K562 (cell line): ENCODE measurements around the gene MMP23B. TPM values are rescaled to one million over a fixed set of nuclear protein-coding genes. Genes with fewer than 3 reads are reported as not detected.

Experiments used
- ETS2 ChIP-seq: IDR thresholded peaks from 2 replicates; pipeline ENCODE4 v1.6.1; 2016; ENCODE audit warnings: borderline replicate concordance, missing genetic modification characterization, mild to moderate bottlenecking, moderate library complexity, missing compliant biosample characterization; ENCODE audit not compliant: poor library complexity, severe bottlenecking
- MBD2 ChIP-seq: sonication (generic); IDR thresholded peaks from 2 replicates; pipeline ENCODE4 v1.6.1; 2016; ENCODE audit warnings: low read depth, borderline replicate concordance
- MCM7 ChIP-seq, 2 experiments: fragments of 450-650 bp; IDR thresholded peaks; 2 replicates each; pipeline ENCODE4 v1.6.1; 2016 to 2018
- PPARD ChIP-seq: fragments of 250-450 bp; sonication (Bioruptor Pico); IDR thresholded peaks from 2 replicates; pipeline ENCODE4 v1.8.0; 2022; ENCODE audit warnings: inconsistent platforms, mild to moderate bottlenecking, moderate library complexity
- SETDB1 ChIP-seq: IDR thresholded peaks from one replicate; pipeline ENCODE4 v1.6.1; 2012; ENCODE audit warnings: low read length, control low read depth, inconsistent platforms
- SMAD2 ChIP-seq: fragments of 150-350 bp; IDR thresholded peaks from 2 replicates; pipeline ENCODE4 v1.6.1; 2014; ENCODE audit warnings: low read depth, mild to moderate bottlenecking, low read length
- TBL1XR1 ChIP-seq, 2 experiments: IDR thresholded peaks; 2 replicates each; pipeline ENCODE4 v1.6.1; 2012; ENCODE audit warnings: improper control_type of control experiment in 2 of 2, low read length in 2 of 2, mild to moderate bottlenecking in 1 of 2
- YY1 ChIP-seq, 3 experiments: IDR thresholded peaks; 2 replicates each; pipeline ENCODE4 v1.6.1; 2011; ENCODE audit warnings: low read length in 2 of 3, mild to moderate bottlenecking in 2 of 3, moderate library complexity in 2 of 3, borderline replicate concordance in 1 of 3, control low read depth in 1 of 3, low read depth in 1 of 3; ENCODE audit not compliant: insufficient read depth in 3 of 3, insufficient replicate concordance in 2 of 3, control insufficient read depth in 1 of 3, insufficient read length in 1 of 3; ENCODE audit errors: extremely low read depth in 1 of 3
- ZNF696 ChIP-seq: fragments of 250-450 bp; sonication (Bioruptor Pico); conservative IDR thresholded peaks from 2 replicates; pipeline ENCODE4 v1.4.0; 2020; ENCODE audit warnings: mild to moderate bottlenecking, moderate library complexity
- ZNF79 ChIP-seq: fragments of 250-450 bp; sonication (Bioruptor Pico); IDR thresholded peaks from 2 replicates; pipeline ENCODE4 v1.4.0; 2020; ENCODE audit warnings: low read depth, mild to moderate bottlenecking, moderate library complexity
- polyA plus RNA-seq, 8 experiments: library from polyadenylated mRNA; depleted of rRNA in 4 of 8; stranded (reverse) in 5 of 8; unstranded in 3 of 8; fragments of >200 nt; fragmentation: Nextera tagmentation in 2 of 8; fragmentation: Illumina TruSeq in 1 of 8; extraction: Ambion mirVana in 2 of 8; extraction: Trizol in 1 of 8; gene quantifications; 2 replicates each; pipeline versions ENCODE4 v1.2.1 to v1.2.3, GENCODE V29; 2011 to 2014; ENCODE audit warnings: inconsistent platforms in 1 of 8, missing spikeins in 1 of 8
- total RNA-seq, 7 experiments: library from RNA; depleted of rRNA in 6 of 7; stranded (reverse); fragments of >200 nt in 6 of 7; fragmentation: Illumina TruSeq in 2 of 7; extraction: Trizol in 2 of 7; gene quantifications; 2 replicates each; pipeline versions ENCODE4 v1.2.1 to v1.2.3, GENCODE V29; 2011 to 2021; ENCODE audit warnings: low replicate concordance in 1 of 7
- TF ChIP-seq, protein P1 (sequence below), 2 experiments: IDR thresholded peaks in 1 of 2; conservative IDR thresholded peaks in 1 of 2; 2 replicates each; pipeline ENCODE4 v1.6.1; 2016; ENCODE audit warnings: low read depth in 2 of 2, mild to moderate bottlenecking in 1 of 2, missing compliant biosample characterization in 1 of 2, missing genetic modification characterization in 1 of 2, moderate library complexity in 1 of 2
- TF ChIP-seq, protein P2 (sequence below): fragments of 250-450 bp; sonication (Bioruptor Pico); IDR thresholded peaks from 2 replicates; pipeline ENCODE4 v1.5.1; 2021; ENCODE audit warnings: mild to moderate bottlenecking

MMP23B gene
- total and polyA plus RNA-seq, 9 of the 15 experiments (the other 6 are each of a cell fraction or from before 2014, with no cell fraction given) = 0.28 to 1.2 (median 0.41) TPM; not detected in 5

- TF ChIP-seq, protein P1, sequence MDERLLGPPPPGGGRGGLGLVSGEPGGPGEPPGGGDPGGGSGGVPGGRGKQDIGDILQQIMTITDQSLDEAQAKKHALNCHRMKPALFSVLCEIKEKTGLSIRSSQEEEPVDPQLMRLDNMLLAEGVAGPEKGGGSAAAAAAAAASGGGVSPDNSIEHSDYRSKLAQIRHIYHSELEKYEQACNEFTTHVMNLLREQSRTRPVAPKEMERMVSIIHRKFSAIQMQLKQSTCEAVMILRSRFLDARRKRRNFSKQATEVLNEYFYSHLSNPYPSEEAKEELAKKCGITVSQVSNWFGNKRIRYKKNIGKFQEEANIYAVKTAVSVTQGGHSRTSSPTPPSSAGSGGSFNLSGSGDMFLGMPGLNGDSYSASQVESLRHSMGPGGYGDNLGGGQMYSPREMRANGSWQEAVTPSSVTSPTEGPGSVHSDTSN (CRISPR knock-in tag; IDR thresholded peaks at IDR 0.05; ENCODE audit: low read depth) = no peak
- TF ChIP-seq, protein P1 (tag; conservative IDR thresholded peaks at IDR 0.05; ENCODE audit: low read depth) = no peak
- TF ChIP-seq MBD2 (no peak), SETDB1 (no peak), TBL1XR1 (IDR thresholded peaks at IDR 0.05; ENCODE audit: low read length in 2 of 2) (no peak), SMAD2 (no peak), PPARD (CRISPR knock-in tag) (no peak), ZNF696 (CRISPR knock-in tag) (no peak), ZNF79 (CRISPR knock-in tag) (no peak), MCM7 (IDR thresholded peaks at IDR 0.05) (no peak), ETS2 (no peak), YY1 (IDR thresholded peaks at IDR 0.05; ENCODE audit: borderline replicate concordance in 1 of 3, control insufficient read depth in 1 of 3, extremely low read depth in 1 of 3, insufficient read depth in 3 of 3, insufficient read length in 1 of 3, insufficient replicate concordance in 2 of 3, low read depth in 1 of 3, low read length in 2 of 3) (no peak)
- TF ChIP-seq, protein P2, sequence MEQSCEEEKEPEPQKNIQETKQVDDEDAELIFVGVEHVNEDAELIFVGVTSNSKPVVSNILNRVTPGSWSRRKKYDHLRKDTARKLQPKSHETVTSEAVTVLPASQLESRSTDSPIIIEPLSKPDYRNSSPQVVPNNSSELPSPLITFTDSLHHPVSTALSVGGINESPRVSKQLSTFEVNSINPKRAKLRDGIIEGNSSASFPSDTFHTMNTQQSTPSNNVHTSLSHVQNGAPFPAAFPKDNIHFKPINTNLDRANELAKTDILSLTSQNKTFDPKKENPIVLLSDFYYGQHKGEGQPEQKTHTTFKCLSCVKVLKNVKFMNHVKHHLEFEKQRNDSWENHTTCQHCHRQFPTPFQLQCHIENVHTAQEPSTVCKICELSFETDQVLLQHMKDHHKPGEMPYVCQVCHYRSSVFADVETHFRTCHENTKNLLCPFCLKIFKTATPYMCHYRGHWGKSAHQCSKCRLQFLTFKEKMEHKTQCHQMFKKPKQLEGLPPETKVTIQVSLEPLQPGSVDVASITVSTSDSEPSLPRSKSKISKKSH = no peak
Observed at GRCh38 chr1:1619917-1620361, 12.0 kb upstream of the MMP23B start (continued).
